NT2/D1 (cell line): ENCODE results near the gene GSTA5.
"Not testable (repeated sequence)": the region's sequence is repeated elsewhere in the genome, so short reads cannot be mapped to it uniquely, and the experiment has no call there.

Experiments used
- DNase-seq: peaks from one replicate; pipeline ENCODE4 v3.0.0-alpha.2; 2011; ENCODE audit warnings: low read depth, low spot score
- H3K27me3 ChIP-seq: 2 replicates; pipeline ENCODE4 v1.6.0; 2011; ENCODE audit warnings: mild to moderate bottlenecking; ENCODE audit not compliant: insufficient read length, insufficient read depth
- H3K36me3 ChIP-seq: 2 replicates; pipeline ENCODE4 v1.6.1; 2011; ENCODE audit warnings: mild to moderate bottlenecking, low read length, mixed read lengths; ENCODE audit not compliant: insufficient read depth, insufficient read length
- H3K4me1 ChIP-seq: 2 replicates; pipeline ENCODE4 v1.5.1; 2011; ENCODE audit not compliant: insufficient read depth, insufficient read length
- H3K4me3 ChIP-seq: 2 replicates; pipeline ENCODE4 v1.5.1; 2011; ENCODE audit warnings: low read depth; ENCODE audit not compliant: insufficient read length
- H3K9ac ChIP-seq: 2 replicates; pipeline ENCODE4 v1.6.0; 2011; ENCODE audit warnings: low read depth; ENCODE audit not compliant: insufficient read length
- H3K9me3 ChIP-seq: 2 replicates; pipeline ENCODE4 v1.5.1; 2011; ENCODE audit warnings: mild to moderate bottlenecking, low read length; ENCODE audit not compliant: insufficient read depth
- SUZ12 ChIP-seq: IDR thresholded peaks from 2 replicates; pipeline ENCODE4 v1.6.1; 2011; ENCODE audit not compliant: insufficient read length, insufficient read depth; ENCODE audit errors: extremely low read depth
- YY1 ChIP-seq: IDR thresholded peaks from 2 replicates; pipeline ENCODE4 v1.6.1; 2011; ENCODE audit not compliant: insufficient read length, insufficient read depth
- ZNF274 ChIP-seq: IDR thresholded peaks from 2 replicates; pipeline ENCODE4 v1.6.1; 2011; ENCODE audit warnings: mild to moderate bottlenecking, low read depth, low read length

The GSTA5 gene

DNA sequence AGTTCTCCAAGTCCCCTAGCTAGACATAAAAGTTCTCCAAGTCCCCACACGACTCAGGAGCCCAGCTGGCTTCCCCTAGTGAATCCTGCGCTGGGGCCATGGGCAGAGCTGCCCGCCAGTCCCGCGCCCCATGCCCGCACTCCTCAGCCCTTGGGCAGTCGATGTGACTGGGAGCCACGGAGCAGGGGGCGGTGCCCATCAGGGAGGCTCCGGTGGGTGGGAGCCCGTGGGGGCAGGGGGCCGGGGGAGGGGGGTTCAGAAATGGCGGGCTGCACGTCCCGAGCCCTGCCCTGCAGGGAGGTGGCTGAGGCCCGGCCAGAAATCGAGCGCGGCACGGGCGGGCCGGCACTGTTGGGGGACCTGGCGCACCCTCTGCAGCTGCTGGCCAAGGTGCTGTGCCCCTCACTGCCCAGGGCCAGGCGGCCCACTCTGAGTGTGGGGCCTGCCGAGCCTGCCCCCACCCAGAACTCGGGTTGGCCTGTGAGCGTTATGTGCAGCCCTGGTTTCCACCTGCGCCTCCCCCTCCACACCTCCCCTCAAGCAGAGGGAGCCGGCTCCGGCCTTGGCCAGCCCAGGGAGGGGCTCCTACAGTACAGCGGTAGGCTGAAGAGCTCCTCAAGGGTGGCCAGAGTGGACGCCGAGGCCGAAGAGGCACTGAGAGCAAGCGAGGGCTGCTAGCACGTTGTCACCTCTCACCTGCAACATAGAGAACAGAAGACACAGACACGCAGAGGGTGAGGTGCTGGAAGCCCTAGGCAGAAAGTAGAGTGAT is 11.4 kb downstream of the GSTA5 start:
- Histone ChIP-seq H3K9me3 (peaks cover 19% of the 10 kb centered on the region; the same call in 1 of the 2 replicates), H3K27me3 (no peaks in the 10 kb centered on the region), H3K4me1 (no peaks in the 10 kb centered on the region), H3K9ac (no peak overlapping the region), H3K36me3 (no peaks in the 10 kb centered on the region), H3K4me3 (no peak overlapping the region)
- no peak for DNase-seq
- TF ChIP-seq SUZ12, result no peak
- no peak for TF ChIP-seq ZNF274
- no peak for TF ChIP-seq YY1

DNA sequence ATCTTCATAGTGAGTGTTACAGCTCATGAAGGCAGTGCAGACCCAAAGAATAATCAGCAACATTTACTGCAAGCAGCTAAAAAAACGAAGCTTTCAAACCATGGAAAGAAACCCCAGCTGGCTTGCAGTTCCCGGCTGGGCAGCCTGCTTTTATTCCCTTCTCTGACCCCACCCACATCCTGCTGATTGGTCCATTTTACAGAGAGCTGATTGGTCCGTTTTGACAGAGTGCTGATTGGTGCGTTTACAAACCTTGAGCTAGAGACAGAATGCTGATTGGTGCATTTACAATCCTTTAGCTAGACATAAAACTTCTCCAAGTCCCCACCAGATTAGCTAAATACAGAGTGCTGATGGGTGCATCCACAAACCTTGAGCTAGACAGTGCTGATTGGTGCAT is 12.0 kb downstream of the GSTA5 start:
- DNase-seq, H3K27me3 ChIP-seq, H3K9ac ChIP-seq, H3K4me3 ChIP-seq, H3K36me3 ChIP-seq, H3K4me1 ChIP-seq: not testable (repeated sequence)
- H3K9me3 ChIP-seq, result peaks cover 19% of the 10 kb centered on the region; the same call in 1 of the 2 replicates

DNA sequence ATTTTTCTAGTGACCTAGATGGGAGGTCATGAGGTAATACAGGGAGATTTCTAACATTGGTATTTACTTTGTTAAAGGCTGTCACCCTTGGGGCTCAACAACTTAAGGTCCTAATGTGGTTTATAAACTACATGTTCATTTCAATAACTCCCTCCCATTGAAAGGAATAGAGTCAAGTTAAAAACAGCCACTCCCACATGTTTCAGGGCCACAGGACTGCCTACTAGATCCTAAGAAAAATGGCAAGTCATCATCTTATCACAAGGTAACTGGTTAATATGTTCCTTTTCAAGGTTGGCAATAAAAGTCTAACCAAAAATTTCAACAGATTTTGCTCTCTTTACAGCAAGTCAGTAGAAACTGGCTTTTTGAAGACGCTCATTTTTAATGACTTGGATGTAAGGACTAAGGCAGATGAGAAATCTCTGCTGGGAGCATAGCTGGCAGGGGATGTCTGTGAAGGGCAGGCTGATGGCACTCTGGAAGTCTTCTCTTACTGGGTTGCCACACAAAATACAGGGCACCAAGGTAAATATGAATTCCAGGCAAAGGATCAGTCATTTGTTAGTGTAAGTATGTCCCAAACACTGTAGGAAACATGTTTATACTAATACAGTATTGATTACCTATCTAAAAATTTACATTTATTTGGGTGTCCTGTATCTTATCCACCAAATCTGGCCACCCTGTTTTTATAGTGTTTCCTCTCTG is 13.4 kb downstream of the GSTA5 start:
- H3K4me1 ChIP-seq, H3K4me3 ChIP-seq, DNase-seq, H3K36me3 ChIP-seq, H3K27me3 ChIP-seq, H3K9ac ChIP-seq: not testable (repeated sequence)
- peaks cover 19% of the 10 kb centered on the region; the same call in 1 of the 2 replicates for H3K9me3 ChIP-seq

DNA sequence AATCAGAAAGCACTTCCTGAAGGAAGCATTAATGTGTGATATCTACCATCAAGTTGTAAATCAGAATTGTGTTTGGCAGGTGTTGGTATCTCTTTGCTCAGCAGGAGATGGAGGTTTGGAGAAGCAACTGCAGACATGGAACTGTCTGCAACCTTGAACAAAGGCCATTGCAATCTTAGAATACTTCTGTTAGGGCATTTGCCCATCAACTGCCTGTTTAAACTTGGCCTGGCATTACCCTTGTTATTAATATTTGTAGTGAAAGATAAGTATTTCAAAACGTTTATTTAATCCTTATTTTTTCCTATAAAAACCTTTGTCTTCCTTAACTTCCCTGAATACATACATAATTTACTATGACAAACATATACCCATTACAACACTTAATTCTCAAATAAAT is 14.1 kb downstream of the GSTA5 start:
- TF ChIP-seq YY1 (no peak), SUZ12 (no peak), ZNF274 (no peak)

DNA sequence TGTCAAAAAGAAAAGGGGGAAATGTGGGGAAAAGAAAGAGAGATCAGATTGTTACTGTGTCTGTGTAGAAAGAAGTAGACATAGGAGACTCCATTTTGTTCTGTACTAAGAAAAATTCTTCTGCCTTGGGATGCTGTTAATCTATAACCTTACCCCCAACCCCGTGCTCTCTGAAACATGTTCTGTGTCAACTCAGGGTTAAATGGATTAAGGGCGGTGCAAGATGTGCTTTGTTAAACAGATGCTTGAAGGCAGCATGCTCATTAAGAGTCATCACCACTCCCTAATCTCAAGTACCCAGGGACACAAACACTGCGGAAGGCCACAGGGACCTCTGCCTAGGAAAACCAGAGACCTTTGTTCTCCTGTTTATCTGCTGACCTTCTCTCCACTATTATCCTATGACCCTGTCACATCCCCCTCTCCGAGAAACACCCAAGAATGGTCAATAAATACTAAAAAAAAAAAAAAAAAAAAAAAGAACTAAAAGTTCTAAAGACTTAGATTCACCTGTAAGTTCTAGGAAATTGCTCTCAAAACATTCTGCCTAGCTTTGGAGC is 14.6 kb downstream of the GSTA5 start:
- H3K27me3 ChIP-seq, H3K4me1 ChIP-seq, H3K9ac ChIP-seq, H3K4me3 ChIP-seq, DNase-seq, H3K36me3 ChIP-seq: not testable (repeated sequence)
- H3K9me3 ChIP-seq, result peaks cover 19% of the 10 kb centered on the region; the same call in 1 of the 2 replicates

More for the DNA sequence above, 14.1 kb downstream of the GSTA5 start:
- Histone ChIP-seq H3K4me1 (no peaks in the 10 kb centered on the region), H3K27me3 (no peaks in the 10 kb centered on the region), H3K9ac (no peak overlapping the region), H3K36me3 (no peaks in the 10 kb centered on the region), H3K4me3 (no peak overlapping the region), H3K9me3 (peaks cover 19% of the 10 kb centered on the region; the same call in 1 of the 2 replicates)
- DNase-seq, result no peak

DNA sequence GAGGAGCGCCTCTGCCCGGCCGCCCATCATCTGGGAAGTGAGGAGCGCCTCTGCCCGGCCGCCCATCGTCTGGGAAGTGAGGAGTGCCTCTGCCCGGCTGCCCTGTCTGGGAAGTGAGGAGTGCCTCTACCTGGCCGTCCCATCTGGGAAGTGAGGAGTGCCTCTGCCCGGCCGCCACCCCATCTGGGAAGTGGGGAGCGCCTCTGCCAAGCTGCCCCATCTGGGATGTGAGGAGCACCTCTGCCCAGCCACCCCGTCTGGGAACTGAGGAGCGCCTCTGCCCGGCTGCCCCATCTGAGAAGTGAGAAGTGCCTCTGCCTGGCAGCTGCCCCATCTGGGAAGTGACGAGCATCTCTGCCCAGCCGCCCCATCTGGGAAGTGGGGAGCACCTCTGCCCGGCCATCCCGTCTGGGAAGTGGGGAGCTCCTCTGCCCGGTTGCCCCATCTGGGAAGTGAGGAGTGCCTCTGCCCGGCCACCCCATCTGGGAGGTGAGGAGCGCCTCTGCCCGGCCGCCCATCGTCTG is 15.3 kb downstream of the GSTA5 start:
- not testable (repeated sequence) for H3K4me1 ChIP-seq, H3K4me3 ChIP-seq, DNase-seq, H3K9ac ChIP-seq, H3K36me3 ChIP-seq, H3K27me3 ChIP-seq
- H3K9me3 ChIP-seq, result peaks cover 19% of the 10 kb centered on the region; the same call in 1 of the 2 replicates

DNA sequence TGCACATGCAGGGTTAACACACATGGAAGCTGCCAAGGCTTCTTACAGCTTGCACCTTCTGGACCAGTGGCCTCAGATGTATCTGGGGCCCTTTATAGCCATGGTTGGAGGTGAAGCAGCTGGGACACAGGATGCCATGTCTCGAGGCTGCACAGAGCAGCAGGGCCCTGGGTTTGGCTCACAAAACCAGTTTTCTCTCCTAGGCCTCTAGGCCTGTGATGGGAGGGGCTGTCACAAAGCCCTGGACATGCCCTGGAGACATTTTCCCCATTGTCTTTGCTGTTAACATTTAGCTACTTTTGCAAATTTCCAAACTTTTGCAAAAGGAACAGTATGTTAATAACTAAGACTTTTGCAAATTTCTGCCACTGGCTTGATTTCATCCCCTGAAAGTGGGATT is 18.8 kb downstream of the GSTA5 start:
- H3K9ac ChIP-seq, result no peak overlapping the region
- TF ChIP-seq YY1 (no peak), ZNF274 (no peak), SUZ12 (no peak)
- H3K4me3 ChIP-seq, result no peak overlapping the region
- H3K9me3 ChIP-seq, result peaks cover 12% of the 10 kb centered on the region; the same call in 1 of the 2 replicates
- DNase-seq, result no peak
- no peaks in the 10 kb centered on the region for H3K27me3 ChIP-seq
- no peaks in the 10 kb centered on the region for H3K36me3 ChIP-seq
- H3K4me1 ChIP-seq, result no peaks in the 10 kb centered on the region
